LNCAP (cell line): ENCODE results near the gene SLC6A8.

Experiments
- CTCF ChIP-seq: fragments of 450-650 bp; IDR thresholded peaks from 2 replicates; pipeline ENCODE4 v1.5.1; 2017; ENCODE audit warnings: mild to moderate bottlenecking

SLC6A8 gene

GRCh38 chrX:153645921-153646488 lies 41.7 kb upstream of the SLC6A8 start:
- TF ChIP-seq CTCF, result no peak

GRCh38 chrX:153646620-153647373 lies 40.9 kb upstream of the SLC6A8 start, which contains the start of gene DUSP9:
Gene DUSP9 (plus strand): TSS chrX:153647203. CDS start chrX:153647954, 751 bp downstream.
- TF ChIP-seq CTCF, result no peak

- TF ChIP-seq CTCF, result no peak
Observed at GRCh38 chrX:153647461-153648357, 40.0 kb upstream of the SLC6A8 start.

- TF ChIP-seq CTCF, result no peak
Observed at GRCh38 chrX:153648358-153649177, 39.2 kb upstream of the SLC6A8 start.

- peak; percentile 30; the same call in 1 of the 2 replicates for TF ChIP-seq CTCF
Observed at GRCh38 chrX:153649178-153649914, 38.4 kb upstream of the SLC6A8 start.

GRCh38 chrX:153649915-153650782 lies 37.6 kb upstream of the SLC6A8 start:
- no peak for TF ChIP-seq CTCF
